Measurements from ENCODE around the gene RAMP1.
"Not testable (repeated sequence)": the region's sequence is repeated elsewhere in the genome, so short reads cannot be mapped to it uniquely, and the experiment has no call there.

The RAMP1 gene

GRCh38 chr2:237865623-237866041, 6.2 kb downstream of the RAMP1 start:
- H3K27ac ChIP-seq (ENCODE audit: low read depth, low read length, poor library complexity, severe bottlenecking): no peak overlapping the region
- TF ChIP-seq EZH2 (IDR thresholded peaks at IDR 0.05; ENCODE audit: borderline replicate concordance, low read length) (no peak), CTCF (IDR thresholded peaks at IDR 0.05; ENCODE audit: low read length) (no peak)
- H3K9ac ChIP-seq (ENCODE audit: low read length): no peak overlapping the region
- no peaks in the 10 kb centered on the region for H3K4me1 ChIP-seq (ENCODE audit: insufficient read depth, low read length, severe bottlenecking)
- no peaks in the 10 kb centered on the region for H3K9me3 ChIP-seq (ENCODE audit: low read length)
- H3K4me2 ChIP-seq (ENCODE audit: low read length): no peak overlapping the region
- peaks cover 10% of the 10 kb centered on the region; the same call in 1 of the 2 replicates for H3K27me3 ChIP-seq (ENCODE audit: insufficient read depth, low read length)
- no peak overlapping the region for H2AFZ ChIP-seq (ENCODE audit: low read length)
- H4K20me1 ChIP-seq (ENCODE audit: insufficient read depth, low read length): no peaks in the 10 kb centered on the region
- no peaks in the 10 kb centered on the region for H3F3A ChIP-seq (ENCODE audit: insufficient read depth, low read length)
- no peaks in the 10 kb centered on the region for H3K36me3 ChIP-seq (ENCODE audit: insufficient read depth, low read length)
- no peaks in the 10 kb centered on the region for H3K9me2 ChIP-seq (ENCODE audit: low read depth, low read length)
- H3K79me2 ChIP-seq (ENCODE audit: insufficient read depth, low read length): no peaks in the 10 kb centered on the region
- H3K4me3 ChIP-seq (ENCODE audit: low read depth, low read length, poor library complexity, severe bottlenecking): no peak overlapping the region

- TF ChIP-seq EZH2 (IDR thresholded peaks at IDR 0.05; ENCODE audit: borderline replicate concordance, low read length) (no peak), CTCF (IDR thresholded peaks at IDR 0.05; ENCODE audit: low read length) (no peak)
- Histone ChIP-seq H3K9ac (ENCODE audit: low read length) (no peak overlapping the region), H3K36me3 (ENCODE audit: insufficient read depth, low read length) (no peaks in the 10 kb centered on the region), H3K79me2 (ENCODE audit: insufficient read depth, low read length) (no peaks in the 10 kb centered on the region), H3K27ac (ENCODE audit: low read depth, low read length, poor library complexity, severe bottlenecking) (no peak overlapping the region), H3K9me3 (ENCODE audit: low read length) (no peaks in the 10 kb centered on the region), H3K9me2 (ENCODE audit: low read depth, low read length) (no peaks in the 10 kb centered on the region), H3K27me3 (ENCODE audit: insufficient read depth, low read length) (peaks cover 10% of the 10 kb centered on the region; the same call in 1 of the 2 replicates), H3K4me1 (ENCODE audit: insufficient read depth, low read length, severe bottlenecking) (no peaks in the 10 kb centered on the region), H3F3A (ENCODE audit: insufficient read depth, low read length) (no peaks in the 10 kb centered on the region), H4K20me1 (ENCODE audit: insufficient read depth, low read length) (no peaks in the 10 kb centered on the region), H3K4me2 (ENCODE audit: low read length) (no peak overlapping the region), H2AFZ (ENCODE audit: low read length) (no peak overlapping the region), H3K4me3 (ENCODE audit: low read depth, low read length, poor library complexity, severe bottlenecking) (no peak overlapping the region)
Measured at GRCh38 chr2:237866101-237866621, 6.7 kb downstream of the RAMP1 start.

- Histone ChIP-seq H3F3A (ENCODE audit: insufficient read depth, low read length) (no peaks in the 10 kb centered on the region), H4K20me1 (ENCODE audit: insufficient read depth, low read length) (no peaks in the 10 kb centered on the region), H3K9ac (ENCODE audit: low read length) (no peak overlapping the region), H3K79me2 (ENCODE audit: insufficient read depth, low read length) (no peaks in the 10 kb centered on the region), H3K27ac (ENCODE audit: low read depth, low read length, poor library complexity, severe bottlenecking) (no peak overlapping the region), H3K9me3 (ENCODE audit: low read length) (no peaks in the 10 kb centered on the region), H3K4me1 (ENCODE audit: insufficient read depth, low read length, severe bottlenecking) (no peaks in the 10 kb centered on the region), H3K27me3 (ENCODE audit: insufficient read depth, low read length) (peaks cover 10% of the 10 kb centered on the region; the same call in 1 of the 2 replicates), H3K4me3 (ENCODE audit: low read depth, low read length, poor library complexity, severe bottlenecking) (no peak overlapping the region), H3K36me3 (ENCODE audit: insufficient read depth, low read length) (no peaks in the 10 kb centered on the region), H3K9me2 (ENCODE audit: low read depth, low read length) (no peaks in the 10 kb centered on the region), H3K4me2 (ENCODE audit: low read length) (no peak overlapping the region), H2AFZ (ENCODE audit: low read length) (no peak overlapping the region)
- TF ChIP-seq CTCF (IDR thresholded peaks at IDR 0.05; ENCODE audit: low read length): no peak
- no peak for TF ChIP-seq EZH2 (IDR thresholded peaks at IDR 0.05; ENCODE audit: borderline replicate concordance, low read length)
Measured at GRCh38 chr2:237867465-237867864, 8.0 kb downstream of the RAMP1 start.

- H3K9me2 ChIP-seq (ENCODE audit: low read depth, low read length); H3K4me1 ChIP-seq (ENCODE audit: insufficient read depth, low read length, severe bottlenecking); H3K27me3 ChIP-seq (ENCODE audit: insufficient read depth, low read length); H3K4me2 ChIP-seq (ENCODE audit: low read length); H3K9me3 ChIP-seq (ENCODE audit: low read length); H3F3A ChIP-seq (ENCODE audit: insufficient read depth, low read length); H2AFZ ChIP-seq (ENCODE audit: low read length); H3K27ac ChIP-seq (ENCODE audit: low read depth, low read length, poor library complexity, severe bottlenecking); H4K20me1 ChIP-seq (ENCODE audit: insufficient read depth, low read length); H3K79me2 ChIP-seq (ENCODE audit: insufficient read depth, low read length); H3K4me3 ChIP-seq (ENCODE audit: low read depth, low read length, poor library complexity, severe bottlenecking); H3K9ac ChIP-seq (ENCODE audit: low read length); H3K36me3 ChIP-seq (ENCODE audit: insufficient read depth, low read length): not testable (repeated sequence)
Measured at GRCh38 chr2:237868074-237868473, 8.7 kb downstream of the RAMP1 start.

Data from OCI-LY1 (cell line).